Measurements from ENCODE around the gene ANP32B. TPM values are rescaled to one million over a fixed set of nuclear protein-coding genes. Genes with fewer than 3 reads are reported as not detected.
"Not testable (repeated sequence)": the region's sequence is repeated elsewhere in the genome, so short reads cannot be mapped to it uniquely, and the experiment has no call there.

ANP32B gene
- polyA plus RNA-seq, 3 donors, result 217 to 273 (median 241) TPM

DNA sequence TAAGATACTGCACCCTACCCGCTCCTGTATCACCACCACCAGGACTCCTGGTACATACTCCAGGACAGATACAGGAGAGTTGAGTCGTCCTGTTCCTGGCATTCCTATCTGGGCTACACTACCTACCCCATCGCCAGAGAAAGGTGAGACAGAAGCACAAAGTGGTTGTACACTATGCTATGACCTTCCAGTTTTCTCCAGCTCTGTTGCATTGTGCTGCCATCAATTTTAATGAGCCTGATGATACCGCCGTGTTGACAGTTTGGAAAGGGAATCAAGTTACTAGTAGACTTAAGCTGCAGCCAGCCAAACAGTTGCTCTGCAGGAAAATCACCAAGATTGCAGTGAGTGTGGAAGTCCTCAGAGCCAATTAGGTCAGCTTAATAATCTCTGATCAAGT is 35.2 kb downstream of the ANP32B start:
- DNase-seq, result no peak

DNA sequence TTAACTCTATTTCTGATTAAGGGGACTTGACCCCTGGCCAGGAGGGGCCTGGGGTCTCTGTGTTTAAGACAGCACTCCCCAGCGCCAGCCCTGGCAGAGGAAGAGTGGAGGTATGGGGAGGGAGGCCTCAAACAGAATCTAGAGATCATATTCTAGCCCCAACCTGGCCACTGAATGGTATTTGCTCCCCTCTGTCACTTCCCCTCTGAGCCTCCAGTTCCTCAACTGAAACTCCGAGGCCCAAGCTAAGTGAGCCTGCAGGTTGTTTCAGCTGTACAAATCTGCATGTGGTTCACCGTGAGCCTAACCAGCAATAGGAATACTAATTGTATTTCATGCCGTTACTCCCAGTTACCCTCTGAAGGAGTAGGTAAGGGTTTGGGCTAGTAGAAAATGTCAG is 36.0 kb downstream of the ANP32B start:
- DNase-seq, result no peak

DNA sequence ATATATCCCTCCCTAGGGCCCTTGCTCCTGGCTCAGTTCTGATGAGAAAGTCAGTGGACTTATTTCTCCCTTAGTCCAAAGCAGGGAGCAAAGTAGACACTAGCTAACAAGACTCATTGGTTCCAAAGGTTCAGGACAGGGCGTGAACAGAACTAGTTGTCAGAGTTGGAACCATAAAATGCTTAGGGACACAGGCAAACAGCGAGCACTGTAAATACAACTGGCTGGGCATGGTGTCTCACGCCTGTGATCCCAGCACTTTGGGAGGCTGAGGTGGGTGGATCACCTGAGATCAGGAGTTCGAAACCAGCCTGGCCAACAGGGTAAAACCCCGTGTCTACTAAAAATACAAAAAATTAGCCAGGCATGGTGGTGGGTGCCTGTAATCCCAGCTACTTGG is 36.7 kb downstream of the ANP32B start:
- DNase-seq, result not testable (repeated sequence)

DNA sequence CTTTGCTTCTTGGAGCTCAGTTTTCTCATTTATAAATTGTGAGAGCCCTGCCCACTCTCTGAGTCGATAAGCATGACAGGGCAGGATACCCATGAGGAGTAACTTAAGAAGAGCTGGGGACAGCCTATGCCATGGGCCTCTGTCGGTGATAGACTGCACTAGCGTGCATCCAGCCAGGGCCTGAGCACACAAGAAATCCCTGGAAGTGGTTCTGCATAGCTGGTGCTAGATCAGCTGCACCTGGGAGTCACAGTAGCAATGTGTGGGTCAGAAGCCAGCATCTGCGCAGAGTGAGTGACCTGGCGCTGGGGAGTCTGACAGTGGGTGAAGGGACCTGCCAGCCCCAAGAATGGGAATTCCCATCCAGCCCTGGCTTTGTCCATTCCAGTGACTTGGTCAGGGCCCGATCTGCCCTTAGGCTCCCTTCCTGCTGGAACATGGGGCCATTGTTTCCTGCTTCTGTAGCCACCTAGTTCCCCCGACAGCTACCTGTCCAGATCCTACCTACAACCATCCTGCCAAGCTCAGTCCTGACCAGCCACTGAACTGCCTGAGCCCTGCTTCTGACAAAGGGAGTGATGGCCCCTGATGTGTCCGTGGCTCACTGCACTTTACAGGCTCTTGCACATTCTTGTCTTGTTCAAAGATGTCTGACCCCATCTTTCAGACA is 37.5 kb downstream of the ANP32B start:
- peak; percentile 41 for DNase-seq

DNA sequence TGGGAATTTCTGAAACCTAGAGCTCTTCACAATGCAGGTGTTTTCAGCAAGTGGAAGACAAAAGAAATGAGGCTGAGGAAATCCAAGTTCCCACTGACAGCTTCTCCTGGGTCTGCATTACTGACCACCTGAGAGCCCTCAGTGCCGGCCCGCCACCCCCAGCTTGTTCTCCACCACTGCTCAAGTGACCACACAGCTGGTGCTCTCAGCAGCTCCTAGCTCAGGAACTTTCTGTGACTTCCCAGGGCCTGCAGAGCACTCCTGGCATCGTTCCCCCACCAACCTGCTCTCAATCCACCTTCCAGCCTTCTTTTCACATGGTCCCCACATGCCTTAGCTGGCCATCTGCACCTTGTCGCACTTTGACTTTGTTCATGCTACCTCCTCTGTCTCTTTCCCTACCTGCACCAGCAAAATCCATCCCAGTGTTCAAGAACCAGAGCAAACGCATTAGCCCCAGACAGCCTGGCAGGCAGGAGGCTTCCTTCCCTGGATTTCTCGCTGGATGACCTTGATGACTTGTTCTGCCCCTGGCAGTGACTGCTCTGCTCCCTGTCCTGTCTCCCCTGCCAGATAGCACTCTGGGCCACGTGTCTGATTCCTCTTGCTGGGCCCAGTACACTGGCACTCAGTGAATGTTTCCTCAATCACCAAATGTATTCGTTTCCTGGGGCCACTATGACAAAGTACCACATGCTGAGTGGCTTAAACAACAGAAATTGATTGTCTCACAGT is 38.3 kb downstream of the ANP32B start:
- no peak for DNase-seq

DNA sequence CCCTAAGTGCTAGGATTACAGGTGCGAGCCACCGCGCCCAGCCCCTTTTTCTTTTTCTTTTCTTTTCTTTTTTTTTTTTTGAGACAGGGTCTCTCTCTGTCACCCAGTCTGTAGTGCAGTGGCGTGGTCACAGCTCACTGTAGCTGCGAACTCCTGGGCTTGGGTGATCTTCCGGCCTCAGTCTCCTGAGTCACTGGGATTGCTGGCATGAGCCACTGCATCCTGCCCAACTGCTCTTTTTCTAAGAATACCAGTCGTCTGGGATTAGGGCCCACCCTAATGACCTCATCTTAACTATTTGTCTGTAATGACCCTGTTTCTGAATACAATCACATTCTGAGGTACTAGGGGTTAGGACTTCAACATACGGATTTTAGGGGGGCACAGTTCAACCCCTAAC is 39.3 kb downstream of the ANP32B start:
- no peak for DNase-seq

DNA sequence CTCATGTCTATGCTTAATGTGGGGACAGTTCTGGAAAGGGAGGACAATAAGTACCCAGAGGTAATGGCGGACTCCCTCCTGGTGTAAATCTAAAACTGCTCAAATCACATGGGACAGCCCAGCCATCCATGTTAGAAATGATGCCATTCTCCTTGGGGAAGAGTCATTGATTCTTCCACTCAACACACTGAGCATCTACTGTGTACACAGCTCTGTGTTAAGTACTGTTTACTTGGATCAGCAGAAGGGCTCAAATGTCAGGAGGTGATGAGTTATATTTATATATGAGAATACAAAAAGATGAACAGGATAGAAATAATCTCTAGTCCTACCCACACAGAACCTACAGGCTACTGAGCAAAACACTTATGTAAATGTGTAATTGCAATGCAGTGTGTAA is 41.6 kb downstream of the ANP32B start:
- no peak for DNase-seq

DNA sequence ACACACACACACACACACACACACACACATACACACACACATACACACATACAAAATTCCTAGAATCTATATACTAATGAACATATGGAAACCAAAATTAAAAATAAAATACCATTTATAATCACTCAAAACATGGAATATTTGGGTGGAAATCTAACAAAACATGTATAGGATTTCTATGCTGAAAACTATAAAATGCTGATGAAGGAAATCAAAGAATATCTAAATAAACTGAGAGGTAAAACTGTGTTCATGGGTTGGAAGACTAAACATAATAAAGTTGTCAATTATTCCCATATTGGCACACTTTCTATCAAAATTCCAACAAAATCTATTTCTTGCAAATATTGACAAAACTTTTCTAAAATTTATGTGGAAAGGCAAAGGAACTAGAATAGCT is 48.0 kb downstream of the ANP32B start:
- no peak for DNase-seq

DNA sequence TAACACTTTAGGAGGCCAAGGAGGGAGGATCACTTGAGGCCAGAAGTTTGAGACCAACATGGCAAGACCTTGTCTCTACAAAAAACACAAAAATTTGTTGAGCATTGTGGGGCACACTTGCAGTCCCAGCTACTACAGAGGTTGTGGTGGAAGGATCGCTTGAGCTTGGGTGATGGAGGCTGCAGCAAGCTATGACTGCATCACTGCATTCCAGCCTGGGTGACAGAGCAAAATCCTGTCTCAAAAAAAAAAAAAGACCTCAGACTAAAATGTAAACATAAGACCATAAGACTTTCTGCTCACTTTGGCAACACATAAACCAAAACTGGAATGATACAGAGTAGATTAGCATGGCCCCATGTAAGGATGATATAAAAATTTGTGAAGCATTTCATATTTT is 48.8 kb downstream of the ANP32B start:
- DNase-seq, result no peak

DNA sequence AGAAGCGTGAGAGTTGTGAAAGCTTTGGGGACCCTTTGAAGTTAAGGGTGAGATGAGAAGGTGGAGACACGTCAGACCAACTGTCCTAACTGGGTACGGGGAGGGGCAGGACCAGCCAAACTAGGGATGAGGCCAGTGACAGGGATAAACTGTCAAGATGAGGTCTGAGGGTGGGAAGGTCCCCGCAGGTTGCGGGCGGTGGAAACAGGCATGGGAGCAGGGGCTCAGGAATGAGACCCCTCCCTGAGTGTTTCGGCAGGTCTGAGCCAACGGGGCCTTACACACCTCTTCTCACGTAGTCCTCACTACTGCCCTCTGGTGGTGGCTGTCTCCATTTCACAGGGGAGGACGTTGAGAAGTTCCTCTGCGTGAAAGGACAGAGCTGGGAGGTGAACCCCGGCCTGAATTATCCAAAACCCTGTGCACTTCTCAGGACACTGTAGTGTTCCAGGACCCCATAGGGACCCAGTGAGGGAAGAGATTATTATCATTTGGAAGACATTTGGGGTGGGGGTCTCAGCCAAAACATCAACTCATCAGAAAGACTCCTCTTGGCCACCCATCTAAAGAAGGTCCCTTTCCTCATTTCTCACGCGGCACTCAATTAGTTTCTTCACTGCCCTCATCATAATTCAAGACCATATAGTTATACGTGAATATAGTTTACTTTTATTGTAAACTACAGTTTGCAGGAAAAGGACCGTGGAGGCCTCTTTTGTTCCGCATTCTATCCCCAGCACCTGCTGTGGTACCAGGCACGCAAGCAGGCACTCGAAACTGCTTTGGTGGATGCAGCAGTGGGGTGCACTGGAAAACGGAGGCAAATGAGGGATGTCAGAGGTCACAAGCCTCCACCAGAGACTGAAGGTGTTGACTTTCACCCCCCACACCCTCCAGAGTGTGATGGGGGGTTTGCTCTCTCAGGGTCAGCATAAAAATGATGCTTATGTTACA is 51.7 kb downstream of the ANP32B start:
- DNase-seq, result peak; percentile 68

DNA sequence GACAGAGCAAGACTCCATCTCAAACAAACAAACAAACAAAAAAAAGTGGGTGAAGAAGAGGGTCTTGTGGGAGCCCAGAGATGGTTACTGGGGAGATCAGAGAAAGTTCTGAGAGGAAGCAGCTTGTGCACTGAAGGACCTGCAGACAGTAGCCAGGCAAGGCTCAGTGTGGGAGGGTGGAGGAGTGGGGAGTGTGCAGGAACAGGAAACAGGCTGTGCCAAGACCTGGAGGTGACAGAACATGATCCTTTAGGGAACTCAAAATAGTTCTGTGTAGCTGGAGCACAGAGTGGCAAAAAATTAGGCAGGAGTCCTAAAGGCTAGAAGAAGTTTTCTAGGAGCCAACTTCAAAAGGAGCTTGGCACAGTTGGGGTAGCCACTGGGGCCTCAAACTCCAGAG is 54.2 kb downstream of the ANP32B start:
- DNase-seq, result no peak

DNA sequence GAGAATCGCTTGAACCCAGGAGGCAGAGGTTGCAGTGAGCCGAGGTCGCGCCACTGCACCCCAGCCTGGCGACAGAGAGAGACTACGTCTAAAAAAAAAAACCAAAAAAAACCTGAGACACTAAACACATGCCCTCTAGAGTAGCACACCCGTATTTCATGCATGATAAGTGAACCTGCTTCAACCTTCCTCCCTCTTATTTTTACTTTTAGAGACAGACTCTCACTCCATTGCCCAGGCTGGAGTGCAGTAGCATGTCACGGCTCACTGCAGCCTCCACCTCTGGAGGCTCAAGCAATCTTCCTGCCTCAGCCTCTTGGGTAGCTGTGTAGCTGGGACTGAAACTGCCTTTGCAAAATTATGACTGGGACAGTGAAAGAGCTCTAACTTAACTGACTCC is 55.8 kb downstream of the ANP32B start:
- DNase-seq, result no peak

DNA sequence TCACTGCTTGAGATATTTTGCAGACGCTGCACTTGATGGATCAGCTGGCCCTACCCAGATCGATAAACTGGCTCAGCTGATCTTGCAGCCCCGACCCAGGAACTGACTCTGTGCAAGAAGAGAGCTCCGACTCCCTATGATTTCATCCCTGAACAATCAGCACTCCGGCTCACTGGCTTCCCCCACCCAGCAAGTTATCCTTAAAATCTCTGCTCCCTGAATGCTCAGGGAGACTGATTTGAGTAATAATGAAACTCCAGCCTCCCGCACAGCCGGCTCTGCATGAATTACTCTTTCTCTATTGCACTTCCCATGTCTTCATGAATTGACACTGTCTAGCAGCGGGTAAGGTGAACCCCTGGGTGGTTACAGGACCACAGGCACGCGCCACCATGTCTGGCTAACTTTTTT is 56.5 kb downstream of the ANP32B start:
- no peak for DNase-seq

DNA sequence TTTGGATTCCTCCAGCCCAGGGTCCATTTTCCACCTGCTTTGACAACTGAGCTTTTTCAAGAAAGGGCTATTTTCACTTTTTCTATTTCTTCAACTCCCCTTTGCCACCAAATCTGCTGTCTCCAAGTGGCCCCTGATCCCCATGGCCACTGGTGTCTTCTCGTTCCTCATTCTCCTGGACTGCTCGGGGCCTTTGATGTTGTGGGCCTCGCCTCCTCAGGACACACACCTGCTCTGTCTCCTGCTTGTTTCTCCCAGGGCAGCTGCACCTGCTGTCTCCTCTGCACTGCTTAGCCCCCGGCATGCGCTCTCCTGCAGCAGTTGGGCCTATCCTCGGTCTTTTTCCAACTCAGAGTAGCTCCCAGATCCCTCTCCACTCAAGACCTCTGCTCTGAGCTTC is 57.1 kb downstream of the ANP32B start:
- DNase-seq, result no peak

DNA sequence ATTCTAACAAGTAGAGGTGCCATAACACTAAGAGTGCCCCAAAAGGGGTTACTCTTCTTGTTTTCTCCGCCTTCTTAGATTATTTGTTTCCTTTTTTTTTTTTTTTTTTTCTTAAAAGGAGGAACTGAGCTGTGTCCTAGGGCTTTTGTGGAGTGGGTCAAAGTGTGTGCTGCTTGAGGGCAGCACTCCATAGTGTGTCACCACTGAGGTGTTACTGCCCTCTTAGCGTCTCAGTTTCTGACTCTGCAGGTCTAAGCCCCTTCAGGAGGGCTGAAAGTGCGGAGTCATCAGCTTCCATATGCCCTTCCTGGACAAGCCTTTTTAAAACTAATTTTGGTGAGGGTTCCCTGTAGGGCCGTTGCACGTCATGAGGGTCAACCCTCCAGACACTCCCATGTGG is 60.8 kb downstream of the ANP32B start:
- no peak for DNase-seq

DNA sequence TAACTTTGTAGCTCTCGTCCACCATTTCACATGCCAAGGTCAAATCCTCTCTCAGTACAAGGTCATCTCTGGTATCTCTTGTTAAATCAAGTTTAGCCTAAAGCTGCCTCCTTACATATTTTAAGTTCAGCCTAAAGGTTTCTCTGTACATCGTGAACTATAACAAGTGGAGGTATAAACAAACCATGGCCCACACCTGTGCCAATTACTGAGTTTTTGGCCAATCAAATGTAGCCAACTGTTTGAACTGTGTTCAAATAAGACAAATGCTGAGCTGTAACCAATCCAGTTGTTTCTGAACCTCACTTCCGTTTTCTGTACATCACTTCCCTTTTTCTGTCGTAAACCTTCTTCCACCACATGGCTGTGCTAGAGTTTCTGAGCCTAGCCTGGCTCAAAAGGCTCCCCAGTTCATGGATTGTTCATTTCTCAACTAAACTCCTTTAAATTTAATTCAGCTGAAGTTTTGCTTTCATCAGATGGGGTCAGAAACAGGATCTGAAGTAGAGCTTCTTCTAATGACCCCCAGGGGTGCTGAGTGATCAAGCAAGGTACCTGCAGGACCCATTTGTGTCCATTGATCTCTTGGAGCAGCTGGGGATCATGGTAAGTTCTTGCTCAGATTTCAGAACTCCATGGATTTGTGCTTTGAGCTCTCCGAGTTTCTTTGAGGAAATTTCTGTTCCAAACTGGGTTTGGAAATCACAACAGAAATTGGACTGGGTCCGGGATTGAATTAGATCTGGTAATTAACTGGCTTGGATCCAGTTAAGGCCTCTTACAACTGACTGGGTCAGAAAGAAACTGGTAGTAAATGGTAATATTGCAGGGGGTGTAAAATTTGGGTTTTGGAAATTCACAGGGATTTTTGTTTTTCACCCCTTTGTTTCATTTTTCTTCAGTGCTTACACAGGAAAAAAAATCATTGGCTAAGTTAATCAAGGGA is 62.4 kb downstream of the ANP32B start:
- DNase-seq, result no peak

DNA sequence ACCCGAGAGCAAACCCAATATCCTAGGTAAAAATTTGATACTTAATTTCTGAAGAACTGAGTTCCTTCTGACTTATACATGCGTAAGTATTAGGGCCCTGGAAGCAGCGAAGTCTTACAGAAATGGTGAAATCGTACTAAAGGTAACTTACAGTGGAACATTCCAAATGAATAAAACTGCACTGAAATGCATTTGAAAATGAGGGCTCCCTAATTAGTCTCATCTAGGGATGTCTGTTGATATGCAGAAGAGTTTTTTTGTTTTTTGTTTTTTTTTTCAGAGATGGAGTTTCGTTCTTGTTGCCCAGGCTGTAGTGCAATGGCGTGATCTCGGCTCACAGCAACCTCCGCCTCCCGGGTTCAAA is 63.0 kb downstream of the ANP32B start:
- no peak for DNase-seq

DNA sequence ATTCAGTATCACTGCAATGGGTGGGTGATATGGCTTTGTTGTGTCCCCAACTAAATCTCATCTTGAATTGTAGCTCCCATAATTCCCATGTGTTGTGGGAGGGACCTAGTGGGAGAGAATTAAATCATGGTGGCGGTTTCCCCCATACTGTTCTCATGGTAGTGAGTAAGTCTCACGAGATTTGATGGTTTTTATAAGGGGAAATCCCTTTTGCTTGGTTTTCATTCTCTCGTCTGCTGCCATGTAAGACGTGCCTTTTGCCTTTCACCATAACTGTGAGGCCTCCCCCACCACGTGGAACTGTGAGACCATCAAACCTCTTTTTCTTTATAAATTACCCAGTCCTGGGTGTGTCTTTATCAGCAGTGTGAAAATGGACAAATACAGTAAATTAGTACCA is 63.9 kb downstream of the ANP32B start:
- DNase-seq, result no peak

DNA sequence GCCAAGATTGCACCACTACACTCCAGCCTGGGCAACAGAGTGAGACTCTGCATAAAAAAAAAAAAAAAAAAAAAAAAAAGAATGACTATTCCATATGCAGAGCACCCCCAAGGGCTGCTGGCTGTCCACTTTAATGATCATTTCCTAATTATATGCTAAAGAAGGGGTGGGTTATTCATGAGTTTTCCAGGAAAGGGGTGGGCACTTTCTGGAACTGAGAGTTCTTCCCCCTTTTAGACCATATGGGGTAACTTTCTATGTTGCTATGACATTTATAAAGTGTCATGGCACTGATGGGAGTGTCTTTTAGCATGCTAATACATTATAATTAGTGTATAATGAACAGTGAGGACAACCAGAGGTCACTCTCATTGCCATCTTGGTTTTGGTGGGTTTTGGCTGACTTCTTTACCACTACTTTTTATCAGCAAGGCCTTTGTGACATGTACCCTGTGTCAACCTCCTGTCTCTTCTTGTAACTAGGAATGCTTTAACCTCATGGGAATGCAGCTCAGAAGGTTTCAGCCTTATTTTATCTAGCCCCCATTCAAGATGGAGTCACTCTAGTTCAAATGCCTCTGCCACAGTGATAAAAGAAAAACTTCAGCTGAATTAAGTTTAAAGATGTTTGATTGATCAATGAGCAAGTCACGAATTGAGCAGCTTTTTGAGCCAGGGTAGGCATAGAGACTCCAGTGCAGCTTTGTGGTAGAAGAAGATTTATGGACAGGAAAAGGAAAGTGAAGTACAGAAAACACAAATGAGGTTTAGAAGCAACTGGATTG is 66.3 kb downstream of the ANP32B start:
- DNase-seq, result no peak

DNA sequence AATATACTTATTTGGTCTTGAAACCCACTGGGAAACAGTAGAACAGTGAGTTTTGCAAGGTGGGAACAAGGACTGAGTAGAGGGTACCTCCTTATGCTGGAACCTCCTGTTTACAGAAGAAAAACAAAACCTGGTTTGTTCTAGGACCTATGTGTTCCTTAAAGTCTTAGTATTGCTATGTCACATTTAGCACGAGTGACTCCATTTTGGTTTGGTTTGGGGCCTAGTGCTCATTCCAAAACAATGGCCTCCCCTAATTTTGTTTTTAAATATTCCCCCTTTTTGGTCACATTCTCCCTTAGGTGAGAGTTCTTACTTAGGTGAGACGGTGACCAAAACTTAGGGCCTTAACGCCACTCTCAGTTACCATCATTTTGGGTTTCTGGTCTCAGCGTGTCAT is 67.2 kb downstream of the ANP32B start:
- no peak for DNase-seq
